Osteoblast (primary cell): ENCODE data around the gene ANKRD13A. TPM values are rescaled to one million over a fixed set of nuclear protein-coding genes. Genes with fewer than 3 reads are reported as not detected.

ENCODE experiments used
- DNase-seq: peaks from one replicate; pipeline ENCODE4 v3.0.0; 2011; ENCODE audit warnings: low spot score, mixed read lengths; ENCODE audit not compliant: insufficient read length; ENCODE audit errors: missing footprints
- H2AFZ ChIP-seq: 2 replicates; pipeline ENCODE4 v1.6.0; 2011; ENCODE audit warnings: mild to moderate bottlenecking, low read length
- H3K27ac ChIP-seq: 2 replicates; pipeline ENCODE4 v1.5.1; 2011; ENCODE audit warnings: mild to moderate bottlenecking, low read depth, low read length, moderate library complexity
- H3K27me3 ChIP-seq: 2 replicates; pipeline ENCODE4 v1.6.0; 2012; ENCODE audit warnings: mild to moderate bottlenecking, control low read depth, inconsistent platforms, low read length, moderate library complexity; ENCODE audit not compliant: insufficient read depth
- H3K36me3 ChIP-seq: 2 replicates; pipeline ENCODE4 v1.5.1; 2011; ENCODE audit warnings: mild to moderate bottlenecking, low read length, control low read depth, moderate library complexity; ENCODE audit not compliant: insufficient read depth
- H3K4me1 ChIP-seq: 2 replicates; pipeline ENCODE4 v1.5.1; 2011; ENCODE audit warnings: mild to moderate bottlenecking, low read length, control low read depth, moderate library complexity; ENCODE audit not compliant: insufficient read depth
- H3K4me2 ChIP-seq: 2 replicates; pipeline ENCODE4 v1.6.0; 2011; ENCODE audit warnings: mild to moderate bottlenecking, low read length; ENCODE audit not compliant: insufficient read depth
- H3K4me3 ChIP-seq: fragments of 200-600 bp; sonication (generic); 3 replicates; pipeline ENCODE4 v1.5.1; 2012; ENCODE audit warnings: mild to moderate bottlenecking, low read length, inconsistent platforms; ENCODE audit not compliant: insufficient read depth
- H3K79me2 ChIP-seq: 2 replicates; pipeline ENCODE4 v1.6.0; 2012; ENCODE audit warnings: mild to moderate bottlenecking, low read length, control low read depth, inconsistent platforms; ENCODE audit not compliant: insufficient read depth
- H3K9me3 ChIP-seq: 2 replicates; pipeline ENCODE4 v1.5.1; 2011; ENCODE audit warnings: low read depth, low read length, control low read depth
- H4K20me1 ChIP-seq: 2 replicates; pipeline ENCODE4 v1.6.0; 2012; ENCODE audit warnings: mild to moderate bottlenecking, low read length, control low read depth; ENCODE audit not compliant: insufficient read depth
- CTCF ChIP-seq: IDR thresholded peaks from 2 replicates; pipeline ENCODE4 v1.5.1; 2011; ENCODE audit warnings: mild to moderate bottlenecking, low read depth, low read length, moderate library complexity; ENCODE audit errors: extremely low read depth
- total RNA-seq: library from RNA; depleted of rRNA; stranded (reverse); fragments of >200 nt; gene quantifications from 2 replicates; pipeline ENCODE4 v1.2.3, GENCODE V29; 2012

ANKRD13A gene
- total RNA-seq, 1 donor, result 94.1 TPM

- Histone ChIP-seq H3K9me3 (no peaks in the 10 kb centered on the region), H3K4me3 (no peak overlapping the region), H3K27ac (peak overlapping the region; percentile 98), H3K27me3 (no peaks in the 10 kb centered on the region), H3K36me3 (peaks cover 75% of the 10 kb centered on the region), H3K4me1 (peaks cover 23% of the 10 kb centered on the region), H4K20me1 (peaks cover 6% of the 10 kb centered on the region), H3K79me2 (peaks cover 44% of the 10 kb centered on the region), H3K4me2 (peak overlapping the region; percentile 60), H2AFZ (no peak overlapping the region)
- no peak for TF ChIP-seq CTCF
- no peak for DNase-seq
Measured at GRCh38 chr12:110038741-110039084, 39.5 kb downstream of the ANKRD13A start.

- H3K27ac ChIP-seq, result peak overlapping the region; percentile 98
- peak overlapping the region; percentile 31 for H3K4me3 ChIP-seq
- no peaks in the 10 kb centered on the region for H3K9me3 ChIP-seq
- H3K36me3 ChIP-seq, result peaks cover 70% of the 10 kb centered on the region
- peak; percentile 93 for DNase-seq
- TF ChIP-seq CTCF, result no peak
- peaks cover 23% of the 10 kb centered on the region for H3K4me1 ChIP-seq
- H3K27me3 ChIP-seq, result no peaks in the 10 kb centered on the region
- H2AFZ ChIP-seq, result no peak overlapping the region
- peaks cover 42% of the 10 kb centered on the region for H3K79me2 ChIP-seq
- peaks cover 6% of the 10 kb centered on the region for H4K20me1 ChIP-seq
- H3K4me2 ChIP-seq, result peak overlapping the region; percentile 60
Measured at GRCh38 chr12:110039085-110039807, 40.0 kb downstream of the ANKRD13A start.

GRCh38 chr12:110042264-110042663, 43.0 kb downstream of the ANKRD13A start:
- no peak for TF ChIP-seq CTCF
- Histone ChIP-seq H3K4me2 (no peak overlapping the region), H3K4me1 (peaks cover 25% of the 10 kb centered on the region), H3K4me3 (no peak overlapping the region), H3K9me3 (no peaks in the 10 kb centered on the region), H3K36me3 (peaks cover 41% of the 10 kb centered on the region), H3K79me2 (peaks cover 53% of the 10 kb centered on the region), H3K27ac (peak overlapping the region; percentile 33), H2AFZ (no peak overlapping the region), H3K27me3 (no peaks in the 10 kb centered on the region), H4K20me1 (peaks cover 12% of the 10 kb centered on the region)
- DNase-seq, result no peak

- TF ChIP-seq CTCF, result no peak
- Histone ChIP-seq H3K27me3 (no peaks in the 10 kb centered on the region), H3K27ac (no peak overlapping the region), H4K20me1 (peaks cover 8% of the 10 kb centered on the region), H2AFZ (no peak overlapping the region), H3K4me2 (peak overlapping the region; percentile 96), H3K36me3 (peaks cover 12% of the 10 kb centered on the region), H3K4me1 (peaks cover 11% of the 10 kb centered on the region), H3K4me3 (peak overlapping the region; percentile 13), H3K9me3 (no peaks in the 10 kb centered on the region), H3K79me2 (peaks cover 47% of the 10 kb centered on the region)
- DNase-seq, result no peak
Measured at GRCh38 chr12:110046451-110047187, 47.4 kb downstream of the ANKRD13A start.
